DOHH2 (cell line): ENCODE results near the gene GOLGA2.
A peak's percentile ranks its signal among the peaks of the same experiment; 100 is the strongest.

Experiments used
- H3F3A ChIP-seq: fragments of 200-600 bp; sonication (generic), shearing (Covaris generic); 2 replicates; pipeline ENCODE4 v1.6.0; 2016; ENCODE audit warnings: antibody characterized with exemption, mild to moderate bottlenecking; ENCODE audit not compliant: control insufficient read depth, insufficient read depth
- H3K27ac ChIP-seq: fragments of 200-600 bp; sonication (generic); 2 replicates; pipeline ENCODE4 v1.5.1; 2014; ENCODE audit warnings: low read depth, mild to moderate bottlenecking, low read length, moderate library complexity
- H3K27me3 ChIP-seq: fragments of 200-600 bp; sonication (generic); 2 replicates; pipeline ENCODE4 v1.6.1; 2014; ENCODE audit warnings: mild to moderate bottlenecking, low read length, mixed read lengths; ENCODE audit not compliant: control insufficient read depth
- H3K36me3 ChIP-seq: fragments of 200-600 bp; sonication (generic); 2 replicates; pipeline ENCODE4 v1.6.1; 2014; ENCODE audit warnings: mild to moderate bottlenecking, low read length, moderate library complexity, mixed read lengths; ENCODE audit not compliant: control insufficient read depth
- H3K4me1 ChIP-seq: fragments of 200-600 bp; sonication (generic); 2 replicates; pipeline ENCODE4 v1.6.1; 2014; ENCODE audit warnings: mild to moderate bottlenecking, low read length, mixed read lengths; ENCODE audit not compliant: control insufficient read depth
- H3K4me2 ChIP-seq: fragments of 200-600 bp; sonication (generic); 2 replicates; pipeline ENCODE4 v1.6.0; 2014; ENCODE audit warnings: mild to moderate bottlenecking, low read length, moderate library complexity
- H3K4me3 ChIP-seq: fragments of 200-600 bp; sonication (generic); 2 replicates; pipeline ENCODE4 v1.5.1; 2014; ENCODE audit warnings: mild to moderate bottlenecking, low read length, mixed read lengths
- H3K79me2 ChIP-seq: fragments of 200-600 bp; sonication (generic); 2 replicates; pipeline ENCODE4 v1.6.1; 2014; ENCODE audit warnings: mild to moderate bottlenecking, low read length, mixed read lengths; ENCODE audit not compliant: control insufficient read depth
- H3K9me2 ChIP-seq: fragments of 200-600 bp; sonication (generic); replicated peaks from 2 replicates; pipeline ENCODE4 v1.6.1; 2014; ENCODE audit warnings: mild to moderate bottlenecking, low read length, mixed read lengths; ENCODE audit not compliant: control insufficient read depth
- H3K9me3 ChIP-seq: fragments of 200-600 bp; sonication (generic); 2 replicates; pipeline ENCODE4 v1.6.1; 2014; ENCODE audit warnings: antibody characterized with exemption, low read length, mixed read lengths; ENCODE audit not compliant: control insufficient read depth, insufficient read depth
- H4K20me1 ChIP-seq: fragments of 200-600 bp; sonication (generic); 2 replicates; pipeline ENCODE4 v1.6.0; 2014; ENCODE audit warnings: low read depth, mild to moderate bottlenecking, antibody characterized with exemption, low read length, moderate library complexity; ENCODE audit not compliant: control insufficient read depth, insufficient read depth
- CTCF ChIP-seq: fragments of 200-600 bp; sonication (generic); IDR thresholded peaks from one replicate; pipeline ENCODE4 v1.5.1; 2014; ENCODE audit warnings: antibody characterized with exemption, mild to moderate bottlenecking, low read depth, low read length; ENCODE audit not compliant: poor library complexity, severe bottlenecking
- EZH2phosphoT487 ChIP-seq: fragments of 200-600 bp; sonication (generic); IDR thresholded peaks from 2 replicates; pipeline ENCODE4 v1.6.1; 2017; ENCODE audit warnings: borderline replicate concordance, mild to moderate bottlenecking, antibody characterized with exemption, low read length, moderate library complexity, mixed read lengths

Gene GOLGA2

GRCh38 chr9:128321343-128321742, 45.5 kb upstream of the GOLGA2 start:
- H3K27me3 ChIP-seq: no peaks in the 10 kb centered on the region
- H3K9me3 ChIP-seq: no peaks in the 10 kb centered on the region
- H3K79me2 ChIP-seq: peaks cover 47% of the 10 kb centered on the region
- peak overlapping the region; percentile 84 for H3K4me2 ChIP-seq
- TF ChIP-seq EZH2phosphoT487: no peak
- no peak for TF ChIP-seq CTCF
- no peaks in the 10 kb centered on the region for H3F3A ChIP-seq
- H3K27ac ChIP-seq: no peak overlapping the region
- H3K4me1 ChIP-seq: peaks cover 23% of the 10 kb centered on the region
- H3K9me2 ChIP-seq: no peaks in the 10 kb centered on the region
- H3K4me3 ChIP-seq: peak overlapping the region; percentile 93
- peaks cover 37% of the 10 kb centered on the region for H3K36me3 ChIP-seq
- no peaks in the 10 kb centered on the region for H4K20me1 ChIP-seq

- no peak overlapping the region for H3K4me2 ChIP-seq
- no peaks in the 10 kb centered on the region for H3K9me3 ChIP-seq
- H3K79me2 ChIP-seq: peaks cover 18% of the 10 kb centered on the region
- H3K9me2 ChIP-seq: no peaks in the 10 kb centered on the region
- no peaks in the 10 kb centered on the region for H3K27me3 ChIP-seq
- H3K4me1 ChIP-seq: peaks cover 7% of the 10 kb centered on the region
- H4K20me1 ChIP-seq: no peaks in the 10 kb centered on the region
- no peak overlapping the region for H3K27ac ChIP-seq
- no peak overlapping the region for H3K4me3 ChIP-seq
- no peaks in the 10 kb centered on the region for H3F3A ChIP-seq
- no peak for TF ChIP-seq CTCF
- TF ChIP-seq EZH2phosphoT487: no peak
- H3K36me3 ChIP-seq: peaks cover 29% of the 10 kb centered on the region
Observed at GRCh38 chr9:128317629-128318028, 41.8 kb upstream of the GOLGA2 start.

GRCh38 chr9:128316421-128316820, 40.6 kb upstream of the GOLGA2 start:
- Histone ChIP-seq H3K4me1 (peaks cover 6% of the 10 kb centered on the region), H4K20me1 (no peaks in the 10 kb centered on the region), H3K27me3 (no peaks in the 10 kb centered on the region), H3K79me2 (peaks cover 10% of the 10 kb centered on the region), H3K9me2 (no peaks in the 10 kb centered on the region), H3K4me2 (no peak overlapping the region), H3K36me3 (peaks cover 28% of the 10 kb centered on the region), H3F3A (no peaks in the 10 kb centered on the region), H3K27ac (no peak overlapping the region), H3K9me3 (no peaks in the 10 kb centered on the region), H3K4me3 (no peak overlapping the region)
- TF ChIP-seq EZH2phosphoT487 (no peak), CTCF (no peak)

GRCh38 chr9:128314697-128315096, 38.9 kb upstream of the GOLGA2 start:
- H3K36me3 ChIP-seq: peaks cover 43% of the 10 kb centered on the region

More at GRCh38 chr9:128314697-128315096, 38.9 kb upstream of the GOLGA2 start:
- H4K20me1 ChIP-seq: no peaks in the 10 kb centered on the region
- H3K79me2 ChIP-seq: no peaks in the 10 kb centered on the region
- no peak overlapping the region for H3K4me2 ChIP-seq
- no peak for TF ChIP-seq EZH2phosphoT487
- TF ChIP-seq CTCF: no peak
- no peak overlapping the region for H3K27ac ChIP-seq
- no peaks in the 10 kb centered on the region for H3K9me2 ChIP-seq
- no peaks in the 10 kb centered on the region for H3K9me3 ChIP-seq
- H3K4me1 ChIP-seq: no peaks in the 10 kb centered on the region
- H3K27me3 ChIP-seq: no peaks in the 10 kb centered on the region
- no peaks in the 10 kb centered on the region for H3F3A ChIP-seq
- H3K4me3 ChIP-seq: no peak overlapping the region
